T follicular helper cell (primary cell): ENCODE data around the gene ZNF532.

ENCODE experiments used
- DNase-seq: peaks from one replicate; pipeline ENCODE4 v3.0.0-alpha.2; 2020; ENCODE audit warnings: low read depth

The ZNF532 gene

DNA sequence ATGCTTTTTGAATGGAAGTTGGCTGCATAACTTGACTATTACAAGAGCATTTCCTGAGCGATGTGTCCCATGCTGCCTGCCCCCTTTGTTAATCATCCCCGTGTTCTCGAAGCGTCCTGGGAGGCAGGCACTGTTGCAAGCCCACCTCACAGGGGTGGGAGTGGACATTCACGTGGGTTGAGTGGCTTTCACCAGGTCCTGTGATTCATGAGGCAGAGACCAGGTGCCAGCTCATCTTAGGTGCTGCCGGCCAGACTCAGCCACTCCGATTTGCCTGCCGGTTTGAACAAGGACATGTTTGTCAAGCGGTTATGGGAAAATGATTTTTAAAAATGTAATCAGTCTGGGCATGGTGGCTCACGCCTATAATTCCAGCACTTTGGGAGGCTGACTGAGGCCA, 112.5 kb downstream of the ZNF532 start:
- no peak for DNase-seq

DNA sequence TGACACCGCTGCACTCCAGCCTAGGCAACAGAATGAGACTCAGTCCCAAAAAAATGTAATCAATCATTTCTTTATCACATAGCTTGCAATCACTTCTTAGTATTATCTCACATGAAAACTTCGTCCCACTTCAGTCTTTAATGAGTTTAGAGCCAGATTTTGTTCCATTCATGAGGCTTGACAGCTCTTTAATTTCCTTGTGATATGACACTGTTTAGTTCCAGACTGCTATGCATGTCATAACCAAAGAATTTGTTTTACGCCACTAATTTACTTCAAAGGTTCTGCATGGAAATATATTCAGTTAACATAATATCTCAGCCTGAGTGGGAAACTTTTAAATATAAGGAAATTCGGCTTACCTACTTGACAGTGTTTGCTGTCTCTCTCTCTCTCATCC, 113.1 kb downstream of the ZNF532 start:
- DNase-seq: no peak

DNA sequence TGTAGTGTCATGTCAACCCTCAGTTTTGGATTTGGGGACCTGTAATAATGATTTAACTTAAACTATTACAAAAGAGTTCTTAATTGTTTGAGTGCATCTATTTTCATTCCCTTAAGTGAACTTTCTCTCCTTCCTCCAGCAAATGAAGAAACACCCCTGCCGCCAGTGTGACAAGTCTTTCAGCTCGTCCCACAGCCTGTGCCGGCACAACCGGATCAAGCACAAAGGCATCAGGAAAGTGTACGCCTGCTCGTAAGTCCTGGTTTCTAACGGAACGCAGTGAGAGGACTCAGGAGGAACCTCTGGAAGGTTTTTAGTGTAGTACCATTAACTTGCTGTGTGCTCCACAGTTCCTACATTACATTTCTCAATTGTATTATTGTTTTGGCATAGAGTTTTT, 114.2 kb downstream of the ZNF532 start:
- no peak for DNase-seq

DNA sequence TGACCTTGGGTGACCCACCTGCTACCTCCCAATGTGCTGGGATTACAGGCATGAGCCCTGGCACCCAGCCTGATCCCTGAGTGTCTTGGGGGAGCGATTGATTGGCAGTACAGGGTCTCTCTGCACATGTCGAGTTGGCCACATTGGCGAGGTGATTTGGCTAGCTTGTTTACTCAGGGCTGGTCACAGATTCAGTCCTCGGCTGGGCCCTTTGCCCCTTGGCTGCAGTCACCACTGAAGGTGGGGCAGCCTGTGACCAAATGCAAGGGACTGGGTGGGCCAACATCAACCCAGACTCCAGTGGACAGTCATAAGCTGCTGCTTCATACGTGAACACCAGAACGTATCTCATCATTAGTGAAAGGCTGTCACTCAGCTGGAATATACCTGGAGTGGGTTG, 114.9 kb downstream of the ZNF532 start:
- DNase-seq: no peak

DNA sequence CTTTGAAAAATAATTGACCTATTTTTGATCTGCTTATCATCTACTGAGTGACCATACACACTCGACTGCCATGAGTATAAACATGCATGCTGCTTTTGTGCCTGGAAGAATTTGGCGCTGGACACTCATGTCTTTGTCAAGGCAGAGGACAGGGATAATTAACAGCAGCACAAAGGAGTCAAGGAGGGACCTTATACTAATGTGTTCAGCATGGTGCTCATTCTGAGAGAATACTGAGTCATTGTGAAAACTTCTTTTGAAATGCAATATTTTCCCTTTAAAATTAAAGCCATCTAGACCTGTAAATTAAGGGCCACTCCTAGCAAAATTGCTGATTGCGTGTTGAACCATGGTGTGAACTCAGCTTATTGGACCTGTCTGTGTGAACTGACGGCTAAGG, 116.3 kb downstream of the ZNF532 start:
- DNase-seq: no peak

DNA sequence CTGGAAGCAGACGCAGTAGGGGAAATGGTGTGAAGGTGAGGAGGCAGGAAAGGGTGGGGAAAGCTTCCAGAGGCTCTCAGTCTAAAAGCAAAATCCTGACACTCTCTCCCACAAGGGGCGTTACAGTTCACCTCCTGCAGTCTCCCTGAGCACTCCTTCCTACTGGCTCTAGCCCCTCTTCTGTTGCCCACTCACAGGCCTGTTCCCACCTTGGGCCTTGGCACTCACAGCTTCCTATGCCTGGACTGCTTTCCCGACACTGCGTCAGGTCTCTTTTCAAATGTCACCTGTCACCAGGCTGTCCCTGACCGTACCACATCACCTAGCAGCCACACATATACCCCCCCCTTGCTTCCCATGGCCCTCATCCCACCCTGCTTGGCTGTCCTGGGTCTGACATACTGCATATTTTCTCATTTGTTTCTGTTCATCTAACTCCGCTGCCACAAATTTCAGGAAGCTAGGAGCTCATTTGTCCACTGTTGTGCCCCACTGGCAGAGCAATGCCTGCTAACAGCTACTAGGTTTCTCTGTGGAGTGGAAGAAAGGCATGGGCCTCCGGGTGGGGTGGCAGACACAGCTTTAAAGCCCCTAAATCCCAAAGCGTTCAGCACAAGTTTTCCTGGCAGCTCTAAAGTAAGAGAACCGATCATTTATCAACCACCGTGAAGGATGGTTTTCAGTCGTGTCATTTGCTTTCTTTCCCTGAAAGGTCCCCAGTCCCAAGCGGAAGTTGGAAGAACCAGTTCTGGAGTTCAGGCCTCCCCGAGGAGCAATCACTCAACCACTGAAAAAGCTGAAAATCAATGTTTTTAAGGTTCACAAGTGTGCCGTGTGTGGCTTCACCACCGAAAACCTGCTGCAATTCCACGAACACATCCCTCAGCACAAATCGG, 118.8 kb downstream of the ZNF532 start:
- DNase-seq: no peak

DNA sequence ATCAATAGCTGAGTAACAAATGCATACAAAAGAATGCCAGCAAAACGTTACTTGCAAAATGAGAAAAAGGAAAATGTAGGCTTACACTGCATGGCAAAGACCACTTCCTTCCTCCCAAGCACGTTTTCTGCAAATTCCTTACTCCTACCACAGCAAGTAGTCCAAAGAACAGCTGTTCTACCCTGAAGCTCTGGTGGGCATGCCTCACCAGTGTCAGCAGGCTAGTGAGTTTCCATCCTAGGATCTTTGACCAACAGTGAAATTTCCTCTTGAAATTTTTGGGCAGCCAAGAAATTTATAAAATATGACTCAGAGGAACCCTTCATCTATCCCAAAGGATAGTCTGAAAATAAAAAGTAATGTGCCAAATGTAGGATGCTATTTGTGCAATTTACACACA, 123.9 kb downstream of the ZNF532 start:
- DNase-seq: no peak

DNA sequence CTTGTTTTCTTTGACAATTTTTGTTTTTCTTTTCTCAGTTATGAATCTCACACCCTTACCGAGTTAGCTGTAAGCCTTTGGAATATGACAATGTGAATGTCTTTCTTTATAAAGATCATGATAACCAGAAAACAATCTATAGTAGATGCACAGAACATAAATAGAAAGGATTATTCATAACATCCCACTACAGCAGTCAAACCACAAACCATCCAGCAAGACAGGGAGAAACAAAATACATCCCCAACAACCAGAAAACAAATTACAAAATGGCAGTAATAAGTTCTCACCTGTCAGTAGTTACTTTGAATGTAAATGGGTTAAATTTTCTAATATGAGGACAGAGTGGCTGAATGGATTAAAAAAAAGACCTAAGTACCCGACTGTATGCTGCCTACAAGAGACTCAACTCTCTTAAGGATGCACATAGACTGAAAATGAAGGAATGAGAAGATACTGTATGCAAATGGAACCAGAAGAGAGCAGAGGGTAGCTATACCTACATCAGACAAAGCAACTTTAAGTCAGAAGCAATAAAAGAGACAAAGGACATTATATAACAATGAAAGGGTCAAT, 124.6 kb downstream of the ZNF532 start:
- no peak for DNase-seq

DNA sequence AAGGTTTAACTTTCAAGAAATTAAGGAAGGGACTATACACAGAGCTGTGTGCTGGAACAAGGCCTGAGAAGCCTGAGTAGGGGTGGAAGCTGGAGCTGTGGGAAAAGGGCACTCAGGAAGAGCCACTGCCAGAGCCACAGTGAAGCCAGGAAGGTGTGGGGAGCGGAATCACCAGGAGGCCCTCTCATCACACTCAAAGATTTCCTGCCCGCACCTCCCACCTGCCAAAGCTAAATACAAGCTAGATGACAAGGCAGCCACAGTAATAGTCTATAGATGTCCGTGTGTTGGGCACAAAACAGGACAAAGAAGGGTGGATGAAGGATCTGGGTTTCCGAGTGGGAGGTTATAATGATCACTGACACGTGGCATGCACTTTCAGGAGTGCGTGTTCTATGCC, 126.0 kb downstream of the ZNF532 start:
- no peak for DNase-seq

DNA sequence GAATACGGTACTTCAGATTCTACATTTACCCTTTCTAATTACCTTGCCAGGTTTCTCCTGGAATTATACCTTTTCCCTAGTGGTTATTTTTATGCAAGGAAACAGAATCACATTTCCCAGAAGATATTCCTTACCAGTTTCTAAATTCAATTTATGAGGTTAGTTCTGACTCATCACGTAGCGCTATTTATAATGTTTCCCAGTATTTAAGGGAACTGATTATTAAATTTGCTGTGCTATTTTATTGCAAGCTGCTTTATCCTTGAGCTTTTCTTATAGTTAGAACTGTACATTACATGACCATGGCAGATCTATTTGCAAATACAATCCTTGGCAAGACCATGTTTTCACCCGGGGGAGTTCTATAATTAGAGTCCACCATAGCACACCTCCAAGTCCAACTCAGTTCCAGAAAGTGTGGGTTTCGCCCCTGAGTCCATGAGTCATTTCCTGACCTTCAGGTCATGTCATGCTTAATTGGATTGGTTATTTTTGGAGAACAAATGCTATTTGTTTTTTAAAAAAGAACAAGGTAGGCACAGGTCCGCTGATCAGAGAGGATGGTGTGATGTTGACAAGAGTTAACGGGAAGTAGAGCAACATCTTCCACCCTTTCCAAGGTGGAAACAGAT, 126.6 kb downstream of the ZNF532 start:
- no peak for DNase-seq

DNA sequence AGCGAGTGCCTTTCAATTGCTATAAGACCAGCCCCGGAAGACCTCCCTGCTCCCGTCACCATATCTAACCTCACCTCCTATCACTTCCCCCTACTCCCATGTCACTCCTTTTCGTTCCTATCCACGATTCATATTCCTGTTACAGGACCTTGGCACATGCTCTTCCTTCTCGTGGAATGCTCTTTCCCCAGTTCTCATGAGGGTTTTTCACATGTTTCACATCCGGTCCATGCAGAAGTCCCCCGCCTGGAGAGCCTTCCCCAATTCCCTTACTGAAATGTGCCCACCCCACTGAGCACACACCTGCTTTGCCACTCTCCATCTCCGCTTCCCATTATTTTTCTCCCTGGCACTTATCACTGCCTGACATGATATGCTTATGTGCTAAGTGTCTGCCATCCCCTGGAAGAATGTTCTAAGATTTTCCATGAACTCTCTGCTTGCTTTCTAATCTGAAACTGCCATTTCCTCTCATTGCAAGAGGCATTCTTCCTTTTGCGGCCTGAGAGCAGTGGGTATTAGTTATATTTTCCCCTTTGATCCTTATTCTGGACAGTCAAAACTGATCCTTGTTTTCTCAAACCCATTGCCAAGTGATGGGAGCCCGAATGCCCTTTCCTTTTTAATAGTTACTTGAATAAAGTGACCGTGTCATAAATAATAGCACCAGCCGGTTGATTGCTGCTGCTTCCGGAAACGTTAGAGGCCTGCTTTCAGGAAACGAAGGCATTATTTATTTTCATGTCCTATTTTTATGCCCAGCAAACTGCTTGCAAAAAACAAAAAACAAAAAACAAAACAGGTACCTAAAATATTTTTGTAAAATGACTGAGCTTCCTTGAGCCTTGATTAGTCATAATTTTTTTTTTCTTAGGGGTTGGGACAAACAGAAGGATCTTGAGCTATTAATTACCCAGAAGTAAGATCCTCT, 127.9 kb downstream of the ZNF532 start:
- DNase-seq: no peak

DNA sequence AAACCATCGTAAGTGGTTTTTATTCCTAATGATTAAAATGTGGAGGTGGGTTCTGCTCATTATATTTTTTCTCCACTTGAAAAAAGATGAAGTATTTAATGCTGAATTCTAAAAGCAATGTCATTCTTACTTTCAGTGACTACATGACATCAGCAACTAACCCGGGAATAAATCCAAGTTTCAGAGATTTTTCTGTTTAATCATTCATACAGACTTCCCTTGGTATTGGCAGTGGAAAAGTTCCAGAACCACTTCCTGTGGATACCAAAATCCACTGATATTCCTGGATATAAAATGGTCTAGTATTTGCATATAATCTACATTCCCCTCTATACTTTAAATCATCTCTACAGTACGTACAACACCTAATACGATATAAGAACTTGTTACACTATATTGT, 128.6 kb downstream of the ZNF532 start:
- DNase-seq: no peak

DNA sequence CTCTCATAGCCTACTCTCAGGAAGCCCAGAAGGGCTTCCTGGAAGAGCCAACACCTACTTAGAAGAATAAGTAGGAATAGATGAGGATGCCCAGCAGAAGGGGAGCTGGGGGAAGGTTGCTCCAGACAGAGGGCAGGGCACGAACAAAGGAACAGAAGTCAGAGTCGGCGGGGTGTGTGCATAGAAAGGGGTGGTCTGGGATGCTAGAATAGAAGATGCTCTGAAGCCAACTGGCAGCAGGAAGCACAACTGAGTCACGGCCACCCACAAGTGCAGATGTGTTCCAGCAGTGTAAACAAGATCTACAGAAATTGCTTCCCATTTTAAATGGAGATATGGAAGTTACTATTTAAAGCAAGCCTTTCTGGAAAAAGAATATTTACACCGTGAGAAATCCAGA, 131.0 kb downstream of the ZNF532 start:
- no peak for DNase-seq

DNA sequence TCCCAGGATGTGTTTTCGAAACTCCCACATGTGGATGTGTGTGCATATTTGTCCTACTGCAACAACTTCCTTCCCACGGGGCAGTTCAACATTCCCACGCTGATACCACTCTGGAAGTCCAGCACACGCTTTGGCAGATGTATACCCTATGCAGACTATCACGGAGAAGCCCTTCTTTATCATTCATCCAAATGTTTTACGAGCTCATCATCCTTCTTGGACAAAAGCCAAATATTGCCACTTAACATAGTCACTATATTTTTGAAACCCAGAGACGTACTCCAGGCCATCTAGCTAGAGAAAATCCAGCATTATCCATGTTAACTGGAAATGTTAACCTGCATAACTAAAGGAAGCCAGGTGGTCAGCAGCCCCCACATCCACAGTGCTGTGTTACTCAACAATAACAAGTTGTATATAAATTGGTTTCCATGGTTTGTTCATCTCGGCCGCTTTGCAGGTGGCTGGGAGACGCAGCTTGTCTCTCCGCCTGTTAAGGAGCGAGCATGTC, 131.5 kb downstream of the ZNF532 start:
- DNase-seq: no peak

DNA sequence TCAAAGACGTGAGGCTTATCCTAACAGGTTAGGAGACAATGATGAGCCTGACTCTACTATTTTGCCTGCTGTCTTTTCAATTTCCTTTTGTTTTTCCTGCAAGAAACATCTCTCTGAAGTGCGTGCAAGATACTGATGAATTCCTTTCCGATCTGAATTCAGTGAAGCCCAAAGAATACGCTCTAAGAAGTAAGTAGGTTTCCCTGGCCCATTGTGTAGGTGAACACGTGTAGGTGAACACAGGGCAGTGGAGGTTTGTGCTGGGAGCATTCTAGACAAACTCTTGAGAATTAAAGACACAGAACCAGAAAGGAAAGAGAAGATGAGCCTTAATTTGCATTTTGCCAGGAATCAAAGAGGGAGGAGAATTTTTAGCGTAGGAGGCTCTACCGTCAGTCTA, 132.0 kb downstream of the ZNF532 start:
- no peak for DNase-seq

DNA sequence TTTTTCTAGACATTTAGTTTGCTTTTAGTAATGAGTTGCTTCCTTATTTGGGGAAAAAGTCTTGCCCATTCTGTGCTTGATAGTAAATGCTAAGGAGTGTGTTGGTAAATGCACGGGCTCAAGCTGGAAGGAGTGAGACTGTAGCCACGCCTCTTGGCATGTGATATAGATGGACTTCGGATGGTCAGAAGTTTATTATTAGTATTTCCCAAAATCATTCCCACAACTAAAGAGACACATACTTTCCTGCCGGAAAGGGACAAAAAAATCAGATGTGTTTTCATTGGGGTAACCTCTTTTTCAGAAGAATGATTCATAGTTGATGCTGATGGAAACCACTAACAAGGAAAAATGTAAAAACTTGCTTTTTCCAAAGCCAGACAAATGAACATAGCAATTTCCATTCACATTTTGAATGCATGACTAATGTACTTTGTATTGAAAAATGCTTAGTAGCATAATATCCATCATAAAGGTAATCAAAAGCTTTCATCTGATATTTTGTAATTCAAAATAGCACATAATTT, 133.2 kb downstream of the ZNF532 start:
- DNase-seq: no peak

DNA sequence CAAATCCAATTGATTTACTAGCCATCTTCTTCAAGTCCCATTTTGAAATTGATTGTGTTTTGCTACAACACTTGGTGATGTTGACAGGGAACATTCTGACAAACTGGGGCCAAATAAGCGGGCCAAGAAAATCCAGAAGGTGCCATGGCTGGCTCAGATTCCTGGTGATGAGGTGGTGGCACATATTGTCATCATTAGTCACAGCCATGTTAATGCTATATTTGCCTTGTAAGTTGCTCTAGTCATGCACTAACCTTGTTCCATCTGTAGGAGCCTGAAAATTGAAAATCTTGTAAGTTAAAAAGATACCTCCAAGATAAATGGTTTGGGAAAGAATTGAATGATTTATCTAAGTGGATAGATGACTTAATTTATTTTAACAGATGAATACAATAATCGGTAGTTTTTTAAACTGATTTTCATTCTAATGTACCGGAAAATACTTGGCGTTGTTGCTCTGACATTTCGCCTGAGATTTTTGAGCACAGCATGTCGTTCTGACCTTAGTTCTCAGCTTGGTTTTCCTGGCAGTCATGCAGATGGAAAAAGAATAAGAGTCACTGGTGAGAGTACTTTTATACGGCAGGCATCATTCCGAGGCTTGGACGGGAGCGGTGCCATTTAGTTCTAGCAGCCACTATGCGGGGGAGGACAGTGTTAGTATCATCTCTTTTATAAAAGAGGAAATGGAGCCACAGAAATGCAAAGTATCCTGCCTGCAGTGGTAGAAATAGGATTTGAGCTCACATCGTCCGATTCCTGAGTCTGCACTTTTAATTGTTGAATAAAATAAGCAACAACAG, 133.9 kb downstream of the ZNF532 start:
- no peak for DNase-seq

DNA sequence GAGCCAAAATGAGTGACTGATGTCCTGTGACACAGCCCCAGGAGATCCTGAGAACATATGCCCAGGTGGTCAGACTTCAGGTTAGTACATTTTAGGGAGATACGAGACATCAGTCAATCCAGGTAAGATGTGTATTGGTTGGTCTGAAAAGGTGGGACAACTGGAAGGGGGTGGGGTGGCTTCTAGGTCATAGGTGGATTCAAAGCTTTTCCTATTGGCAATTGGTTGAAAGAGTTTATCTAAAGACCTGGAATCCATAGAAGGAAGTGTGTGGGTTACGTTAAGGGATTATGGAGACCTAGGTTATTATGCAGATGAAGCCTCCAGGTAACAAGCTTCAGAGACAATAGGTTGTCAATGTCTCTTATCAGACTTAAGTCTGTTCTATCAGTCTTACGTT, 136.5 kb downstream of the ZNF532 start:
- DNase-seq: no peak

DNA sequence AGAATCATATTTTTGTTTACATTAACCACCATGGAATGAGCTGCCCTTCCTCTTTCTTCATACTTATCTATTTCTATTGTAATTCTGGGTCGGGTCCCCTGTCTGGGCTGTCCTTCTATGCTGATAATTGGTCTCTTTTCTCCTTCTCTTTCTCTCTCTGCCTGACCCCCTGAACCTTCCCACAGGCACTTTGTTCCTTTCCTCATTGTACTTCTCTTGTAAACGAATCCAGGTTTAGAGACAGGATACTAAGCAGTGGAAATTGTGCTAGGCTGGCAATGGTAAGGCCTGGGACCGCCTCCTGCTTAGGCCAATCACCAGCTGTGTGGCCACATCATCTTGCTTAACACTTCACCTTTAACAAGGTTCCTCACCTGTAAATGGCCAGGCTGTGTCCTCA, 137.0 kb downstream of the ZNF532 start:
- no peak for DNase-seq

DNA sequence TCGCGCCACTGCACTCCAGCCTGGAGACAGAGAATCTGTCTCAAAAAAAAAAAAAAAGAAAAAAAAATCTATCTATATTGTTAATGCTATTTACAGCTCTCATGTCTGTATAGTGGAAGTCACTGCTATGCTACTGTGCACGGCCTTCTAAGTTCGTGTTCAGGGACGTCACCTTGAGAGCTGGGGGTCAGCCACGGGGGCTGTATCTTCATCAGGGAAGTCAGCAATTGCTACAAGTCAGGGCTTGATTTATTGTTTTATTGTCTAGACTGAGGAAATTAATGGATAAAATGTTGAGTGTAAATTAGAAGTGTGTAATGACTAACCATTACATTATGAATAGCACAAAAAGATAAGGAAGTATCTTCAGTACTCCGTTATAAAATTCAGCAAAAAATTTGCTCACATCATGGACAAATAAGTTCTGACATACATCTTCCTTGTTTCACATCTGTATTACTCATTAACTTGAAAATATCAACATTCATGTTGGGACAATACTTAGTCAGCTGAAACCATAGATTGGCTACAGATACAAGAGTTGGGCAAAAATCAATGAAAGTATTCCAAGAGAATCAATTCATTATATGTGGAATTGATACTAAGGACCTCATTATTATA, 138.4 kb downstream of the ZNF532 start:
- no peak for DNase-seq
